DMS153 (cell line): ENCODE measurements around the gene RPL7L1.
"Not testable (repeated sequence)": the region's sequence is repeated elsewhere in the genome, so short reads cannot be mapped to it uniquely, and the experiment has no call there.

Experiments
- DNase-seq: peaks from one replicate; lab custom pipeline; 2025; lab: John Stamatoyannopoulos, UW

Gene RPL7L1

DNA sequence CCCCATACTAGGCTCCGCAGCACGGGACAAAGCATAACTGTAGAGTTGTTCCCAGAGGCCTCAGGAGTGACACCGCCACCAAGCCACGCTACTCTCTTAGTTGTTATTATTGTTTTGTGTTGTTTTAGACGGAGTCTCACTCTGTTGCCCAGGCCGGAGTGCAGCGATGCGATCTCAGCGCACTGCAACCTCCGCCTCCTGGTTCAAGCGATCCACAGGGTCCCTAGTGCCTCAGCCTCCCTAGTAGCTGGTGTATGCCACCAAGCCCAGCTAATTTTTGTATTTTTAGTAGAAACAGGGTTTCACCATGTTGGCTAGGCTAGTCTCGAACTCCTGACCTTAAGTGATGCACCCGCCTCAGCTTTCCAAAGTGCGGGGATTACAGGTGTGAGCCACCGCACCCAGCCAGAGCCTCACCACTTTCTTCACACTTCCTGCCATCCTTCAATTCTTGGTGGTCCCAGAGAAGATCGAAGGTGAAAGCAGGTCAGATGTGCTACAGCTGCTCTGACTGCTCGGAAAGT is 11.8 kb downstream of the RPL7L1 start:
- DNase-seq = no peak

DNA sequence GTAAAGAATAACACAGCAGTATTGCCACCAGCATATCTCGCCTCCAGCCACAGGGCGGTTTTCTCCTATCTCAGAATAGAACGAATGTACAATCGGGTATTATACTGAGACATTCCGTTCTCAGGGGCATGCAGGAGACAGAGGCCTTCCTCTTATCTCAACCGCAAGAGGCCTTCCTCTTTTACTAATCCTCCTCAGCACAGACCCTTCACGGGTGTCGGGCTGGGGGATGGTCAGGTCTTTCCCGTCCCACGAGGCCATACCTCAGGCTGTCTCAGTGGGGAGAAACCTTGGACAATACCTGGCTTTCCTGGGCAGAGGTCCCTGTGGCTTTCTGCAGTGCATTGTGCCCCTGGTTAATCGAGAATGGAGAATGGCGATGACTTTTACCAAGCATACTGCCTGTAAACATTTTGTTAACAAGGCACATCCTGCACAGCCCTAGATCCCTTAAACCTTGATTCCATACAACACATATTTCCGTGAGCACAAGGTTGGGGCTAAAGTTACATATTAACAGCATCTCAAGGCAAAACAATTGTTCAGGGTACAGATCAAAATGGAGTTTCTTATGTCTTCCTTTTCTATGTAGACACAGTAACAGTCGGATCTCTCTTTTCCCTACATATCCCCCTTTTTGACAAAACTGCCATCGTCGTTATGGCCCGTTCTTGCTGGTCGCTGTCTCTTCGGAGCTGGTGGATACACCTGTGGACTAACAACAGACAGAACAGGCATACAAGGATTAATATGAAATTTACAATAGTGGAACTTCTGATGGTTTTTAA is 14.8 kb downstream of the RPL7L1 start:
- not testable (repeated sequence) for DNase-seq

DNA sequence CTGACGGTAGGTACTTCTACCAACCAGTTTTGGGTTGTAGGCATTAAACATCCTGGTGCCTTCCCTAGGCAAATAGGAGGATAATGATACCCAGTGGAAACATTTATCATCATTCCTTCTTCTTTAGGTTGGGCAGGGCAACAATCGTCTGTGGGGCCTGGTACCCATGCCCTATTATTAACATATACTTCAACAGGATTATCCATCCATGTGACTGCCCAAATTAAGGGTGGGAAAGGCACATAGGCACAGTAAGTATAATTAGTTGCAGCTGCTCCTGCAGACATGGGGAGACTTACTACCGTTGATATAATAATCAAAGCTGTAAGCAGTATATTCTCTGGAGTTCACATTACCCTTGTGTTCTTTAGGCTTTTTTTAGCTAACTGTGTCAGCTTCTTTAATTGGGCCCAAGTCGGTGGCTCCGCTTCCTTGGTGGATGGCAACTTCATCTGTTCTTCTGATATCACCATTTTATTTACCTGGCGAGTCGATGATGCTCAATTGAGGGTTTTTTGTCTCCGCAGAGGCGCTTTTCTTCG is 16.8 kb downstream of the RPL7L1 start:
- DNase-seq = no peak

DNA sequence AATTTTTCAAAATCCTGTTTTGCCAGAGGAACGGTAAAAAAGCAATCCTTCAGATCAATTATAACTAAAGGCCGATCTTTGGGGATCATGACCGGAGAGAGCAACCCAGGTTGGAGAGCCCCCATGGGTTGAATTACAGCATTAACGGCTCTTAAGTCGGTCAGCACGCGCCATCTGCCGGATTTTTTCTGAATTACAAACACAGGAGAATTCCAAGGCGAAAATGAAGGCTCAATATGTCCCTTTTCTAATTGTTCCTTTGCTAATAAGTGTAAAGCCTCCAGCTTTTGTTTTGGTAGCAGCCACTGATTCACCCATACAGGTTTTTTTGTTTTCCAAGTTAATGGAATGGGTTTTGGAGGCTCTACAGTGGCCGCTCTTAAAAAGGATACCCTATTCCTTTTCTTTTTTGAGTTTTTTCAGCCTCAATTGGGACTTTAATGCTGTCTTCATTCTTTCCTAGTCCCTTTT is 19.5 kb downstream of the RPL7L1 start:
- DNase-seq = peak; percentile 51

DNA sequence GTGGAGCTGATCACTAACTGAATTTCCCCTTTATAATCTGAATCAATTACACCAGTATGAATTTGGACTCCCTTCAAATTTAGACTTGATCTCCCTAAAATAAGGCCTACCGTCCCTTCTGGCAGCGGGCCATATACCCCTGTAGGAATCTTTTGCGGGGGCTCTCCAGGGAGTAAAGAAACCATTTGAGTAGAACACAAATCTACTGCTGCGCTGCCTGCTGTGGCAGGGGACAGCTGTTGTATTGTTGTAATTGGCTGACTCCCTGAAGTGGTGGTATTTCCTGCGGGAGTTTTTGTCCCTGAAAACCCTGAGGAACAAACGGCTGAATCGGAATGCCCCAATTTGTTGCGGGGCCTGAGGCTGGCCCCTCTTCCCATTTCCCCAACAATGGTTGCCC is 20.5 kb downstream of the RPL7L1 start:
- no peak for DNase-seq

DNA sequence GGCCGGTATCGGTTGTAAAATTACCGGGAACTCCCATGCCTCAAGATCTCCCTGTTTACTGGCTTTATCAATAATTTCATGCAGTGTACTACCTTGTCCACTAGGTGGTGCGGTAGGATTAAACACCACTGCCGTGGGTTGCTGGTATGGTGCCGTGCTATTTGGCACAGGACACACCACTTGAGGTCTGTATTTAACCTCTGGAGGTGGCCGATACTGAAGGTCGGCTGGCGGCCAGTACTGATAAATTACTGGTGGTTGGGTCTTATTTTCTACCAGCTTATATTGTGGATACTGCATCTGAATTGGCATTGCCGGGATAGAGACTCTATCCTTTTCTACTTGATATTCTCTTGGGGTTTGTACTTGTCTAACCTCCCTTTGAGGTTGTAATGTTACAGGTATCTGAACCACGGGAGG is 22.1 kb downstream of the RPL7L1 start:
- peak; percentile 83 for DNase-seq

DNA sequence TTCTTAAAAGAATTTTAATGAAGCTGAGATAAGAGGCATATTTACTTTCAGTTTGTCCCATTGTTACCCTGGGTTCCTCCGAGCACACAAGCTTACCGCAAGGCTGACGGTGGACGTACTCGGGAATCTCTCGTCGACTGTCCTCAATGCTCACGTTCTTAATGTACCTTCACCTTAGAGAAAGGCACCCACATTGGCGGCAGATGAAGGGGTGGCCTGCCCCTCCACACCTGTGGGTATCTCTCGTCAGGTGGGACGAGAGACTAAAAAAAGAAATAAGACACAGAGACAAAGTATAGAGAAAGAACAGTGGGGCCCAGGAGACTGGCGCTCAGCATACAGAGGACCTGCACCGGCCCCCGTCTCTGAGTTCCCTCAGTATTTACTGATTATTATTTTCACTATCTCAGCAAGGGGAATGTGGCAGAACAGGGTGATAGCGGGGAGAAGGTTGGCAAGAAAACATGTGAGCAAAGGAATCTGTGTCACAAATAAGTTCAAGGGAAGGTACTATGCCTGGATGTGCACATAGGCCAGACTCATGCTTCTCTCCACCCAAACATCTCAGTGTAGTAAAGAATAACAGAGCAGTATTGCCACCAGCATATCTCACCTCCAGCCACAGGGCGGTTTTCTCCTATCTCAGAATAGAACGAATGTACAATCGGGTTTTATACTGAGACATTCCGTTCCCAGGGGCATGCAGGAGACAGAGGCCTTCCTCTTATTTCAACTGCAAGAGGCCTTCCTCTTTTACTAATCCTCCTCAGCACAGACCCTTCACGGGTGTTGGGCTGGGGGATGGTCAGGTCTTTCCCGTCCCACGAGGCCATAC is 23.2 kb downstream of the RPL7L1 start:
- DNase-seq = not testable (repeated sequence)

DNA sequence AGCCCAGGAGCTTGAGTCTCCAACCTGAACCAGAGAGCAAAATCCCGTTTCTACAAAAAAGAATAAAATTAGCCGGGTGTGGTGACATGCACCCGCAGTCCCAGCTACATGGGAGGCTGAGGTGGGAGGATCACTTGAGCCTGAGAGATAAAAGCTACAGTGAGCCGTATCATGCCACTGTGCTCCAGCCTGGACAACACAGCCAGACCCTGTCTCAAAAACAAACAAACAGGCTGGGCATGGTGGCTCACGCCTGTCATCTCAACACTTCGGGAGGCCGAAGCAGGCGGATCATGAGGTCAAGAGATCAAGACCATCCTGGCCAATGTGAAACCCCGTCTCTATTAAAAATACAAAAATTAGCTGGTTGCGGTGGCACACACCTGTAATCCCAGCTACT is 25.1 kb downstream of the RPL7L1 start:
- DNase-seq = no peak

DNA sequence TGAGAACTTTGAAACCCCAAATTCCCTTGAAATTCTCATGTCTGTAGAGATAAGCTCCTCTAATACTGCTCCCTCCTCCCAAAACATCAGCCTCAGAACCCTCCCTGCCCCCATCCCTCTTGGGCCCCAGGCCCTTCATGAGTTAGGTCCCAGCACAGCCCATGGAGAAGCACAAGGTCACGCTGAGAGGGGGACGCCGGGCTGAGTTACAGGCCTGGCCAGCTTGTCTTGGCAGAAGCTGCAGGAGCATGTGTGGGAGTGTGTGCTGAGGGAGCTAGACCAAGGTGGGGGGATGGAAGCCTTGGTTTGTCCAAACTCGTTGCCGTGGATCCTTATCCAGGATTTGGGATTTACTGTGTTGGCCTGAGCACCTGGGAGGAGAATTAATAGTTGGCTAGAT is 27.9 kb downstream of the RPL7L1 start:
- no peak for DNase-seq

DNA sequence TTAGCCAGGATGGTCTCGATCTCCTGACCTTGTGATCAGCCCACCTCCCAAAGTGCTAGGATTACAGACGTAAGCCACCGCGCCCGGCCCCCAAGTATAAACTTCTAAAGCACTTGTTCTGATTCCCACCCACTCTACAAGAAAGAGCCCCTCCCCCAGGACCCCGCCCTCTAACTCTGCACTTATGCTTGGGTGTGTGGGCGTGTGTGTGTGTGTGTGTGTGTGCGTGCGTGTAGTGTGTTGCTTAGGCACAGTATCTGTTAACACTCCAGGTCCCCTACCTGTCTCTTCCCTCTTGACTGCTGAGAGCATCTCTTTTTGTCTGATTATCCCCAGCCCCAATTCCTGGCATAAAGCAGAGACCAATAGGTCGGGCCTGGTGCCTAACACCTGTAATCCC is 30.4 kb downstream of the RPL7L1 start:
- no peak for DNase-seq

DNA sequence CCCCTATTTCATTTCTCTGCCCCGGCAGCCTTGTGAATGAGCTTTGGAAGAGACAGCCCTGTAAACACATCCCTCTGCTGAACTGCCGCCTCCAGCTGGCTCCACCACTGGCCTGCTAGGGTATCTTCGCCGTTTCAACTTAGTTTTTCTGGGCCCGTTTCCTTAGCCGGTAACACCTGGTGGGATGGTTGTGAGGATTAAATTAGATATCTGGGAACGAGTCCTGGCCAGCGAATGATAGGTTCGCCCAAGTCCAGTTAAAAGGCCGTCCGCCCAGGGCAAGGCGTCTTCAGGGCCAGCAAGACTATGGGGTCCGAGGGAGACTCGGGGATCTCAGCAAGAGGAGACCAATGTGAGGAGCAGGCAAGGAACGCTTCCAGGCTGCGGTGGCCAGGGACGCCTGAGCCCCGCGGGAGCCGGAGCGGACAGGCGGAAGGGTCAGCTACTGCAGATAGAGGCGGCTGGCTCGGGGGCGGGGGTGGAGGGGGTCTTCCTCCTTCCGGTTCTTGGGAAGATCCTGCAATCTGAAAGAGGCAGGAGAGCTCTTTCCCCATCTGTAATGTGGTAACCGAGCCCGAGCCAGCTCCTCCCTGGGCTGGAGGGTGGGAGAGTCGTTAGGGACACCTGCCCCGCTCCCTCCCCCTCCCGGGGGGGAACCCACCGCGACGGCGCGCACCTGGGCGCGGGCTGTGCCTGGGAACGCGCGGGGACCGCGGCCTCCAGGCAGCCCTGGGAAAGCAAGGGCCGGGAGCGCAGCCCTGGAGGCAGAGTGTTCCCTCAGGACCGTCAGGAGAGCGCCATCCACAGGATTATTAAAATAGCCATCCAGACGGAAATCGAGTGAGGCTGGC is 32.0 kb downstream of the RPL7L1 start:
- DNase-seq = peak; percentile 11

DNA sequence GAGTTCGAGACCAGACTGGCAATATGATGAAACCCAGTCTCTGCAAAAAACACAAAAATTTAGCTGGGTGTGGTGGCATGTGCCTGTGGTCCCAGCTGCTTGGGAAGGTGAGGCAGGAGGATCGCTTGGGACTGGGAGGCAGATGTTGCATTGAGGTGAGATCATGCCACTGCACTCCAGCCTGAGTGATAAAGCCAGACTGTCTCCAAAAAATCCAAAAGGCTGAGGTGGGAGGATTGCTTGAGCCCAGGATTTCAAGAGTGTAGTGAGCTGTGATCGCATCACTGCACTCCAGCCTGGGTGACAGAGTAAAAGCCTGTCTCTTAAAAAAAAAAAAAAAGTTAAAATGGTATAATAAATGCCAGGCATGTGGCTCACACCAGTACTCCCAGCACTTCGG is 35.1 kb downstream of the RPL7L1 start:
- DNase-seq = no peak

DNA sequence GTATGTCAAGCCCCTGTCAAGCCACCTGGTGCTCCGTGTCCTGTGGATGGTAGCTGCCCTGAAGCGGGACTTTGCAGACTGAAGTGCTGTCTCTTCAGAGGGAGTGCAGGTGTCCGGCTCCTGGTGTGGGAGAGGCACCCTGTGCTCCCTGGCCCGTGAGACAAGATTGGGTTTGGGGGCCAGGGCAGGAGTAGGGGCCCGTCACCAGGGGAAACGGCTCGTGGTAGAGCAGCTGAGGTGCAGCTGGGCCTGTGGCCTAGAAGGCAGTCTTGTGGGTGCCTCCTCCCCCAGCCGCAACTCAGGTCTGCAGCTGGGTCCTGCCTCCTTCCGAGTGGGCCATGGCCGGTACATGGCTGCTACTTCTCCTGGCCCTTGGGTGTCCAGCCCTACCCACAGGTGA is 36.3 kb downstream of the RPL7L1 start, which contains the start of gene PTCRA:
PTCRA (plus strand) TSS at position 322 of the 400 bp plus-strand sequence; CDS start at position 339, 17 bp downstream.
- no peak for DNase-seq

DNA sequence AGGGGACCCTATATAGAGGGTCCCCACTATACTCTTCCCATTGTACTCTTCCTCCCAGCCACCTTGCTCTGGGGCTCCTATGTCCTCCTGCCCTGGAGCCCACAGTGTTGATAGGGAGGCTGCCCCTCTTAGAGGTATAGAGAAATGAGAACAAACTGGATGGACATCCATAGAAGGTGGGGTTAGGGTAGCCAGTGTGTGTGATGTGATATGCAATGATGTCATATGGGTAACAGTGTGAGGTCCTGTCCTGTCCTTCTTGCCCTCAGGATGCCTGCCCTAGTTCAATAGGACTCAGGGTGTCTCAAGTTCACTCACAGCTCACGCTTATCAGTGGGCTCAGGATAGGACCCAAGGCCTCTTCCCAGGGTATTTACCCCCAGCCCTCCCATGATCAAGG is 36.9 kb downstream of the RPL7L1 start:
- DNase-seq = no peak

DNA sequence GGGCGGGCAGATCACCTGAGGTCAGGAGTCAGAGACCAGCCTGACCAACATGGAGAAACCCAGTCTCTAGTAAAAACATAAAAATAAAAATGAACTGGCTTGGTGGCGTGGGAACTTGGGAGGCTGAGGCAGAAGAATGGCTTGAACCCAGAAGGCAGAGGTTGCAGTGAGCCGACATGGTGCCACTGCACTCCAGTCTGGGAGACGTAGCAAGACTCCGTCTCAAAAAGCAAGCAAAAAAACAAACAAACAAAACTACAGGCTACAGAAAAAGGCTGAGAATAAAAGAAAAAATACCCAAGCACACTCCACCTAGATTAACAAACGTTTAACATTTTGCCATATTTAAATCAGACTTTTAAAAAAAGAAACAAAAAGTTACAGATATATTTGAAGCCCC is 42.4 kb downstream of the RPL7L1 start:
- no peak for DNase-seq

DNA sequence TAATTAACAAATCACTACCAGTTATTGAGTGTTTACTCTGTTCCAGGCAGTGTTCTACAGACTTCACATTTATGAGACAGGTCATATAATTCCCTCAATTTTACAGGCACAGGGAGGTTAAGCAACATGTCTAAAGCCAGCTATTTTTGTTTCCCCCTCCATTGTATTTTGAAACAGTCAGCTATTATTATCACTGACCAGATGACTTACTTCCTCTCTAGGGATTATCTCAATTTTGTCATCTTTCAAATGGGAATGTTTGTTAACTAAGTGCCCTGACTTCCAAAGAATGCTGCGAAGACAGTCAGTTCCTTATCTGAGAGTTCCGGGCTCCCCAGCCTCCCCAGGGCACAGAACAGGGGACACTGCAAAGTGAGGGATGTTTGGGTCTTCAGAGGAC is 44.2 kb downstream of the RPL7L1 start:
- DNase-seq = no peak

DNA sequence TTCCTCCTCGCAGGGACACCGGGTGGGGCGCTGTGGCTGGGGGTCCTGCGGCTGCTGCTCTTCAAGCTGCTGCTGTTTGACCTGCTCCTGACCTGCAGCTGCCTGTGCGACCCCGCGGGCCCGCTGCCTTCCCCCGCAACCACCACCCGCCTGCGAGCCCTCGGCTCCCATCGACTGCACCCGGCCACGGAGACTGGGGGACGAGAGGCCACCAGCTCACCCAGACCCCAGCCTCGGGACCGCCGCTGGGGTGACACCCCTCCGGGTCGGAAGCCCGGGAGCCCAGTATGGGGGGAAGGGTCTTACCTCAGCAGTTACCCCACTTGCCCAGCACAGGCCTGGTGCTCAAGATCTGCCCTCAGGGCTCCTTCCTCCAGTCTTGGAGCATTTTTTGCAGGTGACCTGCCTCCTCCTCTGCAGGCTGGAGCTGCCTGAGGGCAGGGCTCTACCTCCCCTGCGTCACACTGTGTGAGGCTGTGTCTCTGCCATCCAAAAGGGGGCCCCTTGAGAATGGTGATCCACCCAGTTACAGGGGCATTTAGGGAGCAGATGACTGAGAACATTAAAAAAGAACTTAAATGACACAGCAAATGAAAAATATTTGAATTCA is 45.9 kb downstream of the RPL7L1 start:
- no peak for DNase-seq

DNA sequence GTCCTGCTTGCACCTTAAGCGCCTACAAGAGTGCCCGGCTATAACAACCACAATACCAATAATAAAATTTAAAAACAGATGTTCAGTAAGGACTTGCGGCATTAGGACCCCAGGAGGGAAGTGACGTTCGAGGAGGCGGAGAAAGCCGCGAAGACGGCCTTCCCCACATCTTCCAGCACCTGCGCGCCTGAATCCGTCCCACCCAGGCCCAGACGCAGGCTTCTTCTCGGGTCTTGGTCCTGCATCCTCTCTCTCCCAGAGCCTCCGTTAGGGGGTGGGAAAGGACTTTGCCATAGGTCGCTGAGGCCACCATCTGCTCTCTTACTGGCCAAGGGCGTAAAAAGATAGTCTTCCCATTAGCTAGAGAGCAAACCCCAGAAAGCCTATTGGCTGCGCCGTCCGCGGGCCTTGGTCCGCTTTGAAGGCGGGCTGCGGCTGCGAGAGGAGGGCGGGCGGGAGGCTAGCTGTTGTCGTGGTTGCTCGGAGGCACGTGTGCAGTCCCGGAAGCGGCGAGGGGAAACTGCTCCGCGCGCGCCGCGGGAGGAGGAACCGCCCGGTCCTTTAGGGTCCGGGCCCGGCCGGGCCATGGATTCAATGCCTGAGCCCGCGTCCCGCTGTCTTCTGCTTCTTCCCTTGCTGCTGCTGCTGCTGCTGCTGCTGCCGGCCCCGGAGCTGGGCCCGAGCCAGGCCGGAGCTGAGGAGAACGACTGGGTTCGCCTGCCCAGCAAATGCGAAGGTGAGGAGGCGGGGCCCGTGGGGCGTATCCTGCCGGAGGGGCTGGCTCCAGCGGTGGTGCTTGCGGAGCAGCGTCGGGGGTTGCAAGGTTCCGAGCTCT is 49.8 kb downstream of the RPL7L1 start, which contains the start of gene CNPY3:
CNPY3 (plus strand) TSS at position 495 of the 835 bp plus-strand sequence; CDS start at position 586, 91 bp downstream.
- DNase-seq = peak; percentile 98

DNA sequence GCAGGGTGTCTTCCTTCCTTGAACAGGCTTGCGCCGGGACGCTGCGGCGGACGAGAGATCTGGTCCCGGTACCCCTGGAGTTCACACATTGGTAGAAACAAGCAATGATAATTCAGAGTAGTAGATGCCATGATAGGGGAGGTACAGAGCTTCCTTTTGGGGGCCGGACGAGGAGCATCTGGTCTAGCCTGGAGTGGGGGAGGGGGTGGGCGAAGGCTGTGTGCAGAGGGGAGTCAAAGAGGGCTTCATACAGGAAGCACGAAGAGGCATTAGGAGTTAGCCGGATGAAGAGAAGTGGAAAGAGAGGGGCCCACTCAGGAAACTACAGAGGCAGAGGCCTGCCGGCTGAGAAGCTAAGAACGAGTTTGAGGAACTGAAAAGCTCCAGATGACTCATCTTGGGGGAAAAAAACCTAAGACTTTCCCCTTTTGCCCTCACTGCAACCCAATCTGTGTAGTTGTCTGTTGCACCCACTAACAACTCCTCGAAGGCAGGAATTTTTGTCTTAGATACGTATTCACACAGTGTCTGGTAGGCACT is 50.5 kb downstream of the RPL7L1 start:
- peak; percentile 33 for DNase-seq

DNA sequence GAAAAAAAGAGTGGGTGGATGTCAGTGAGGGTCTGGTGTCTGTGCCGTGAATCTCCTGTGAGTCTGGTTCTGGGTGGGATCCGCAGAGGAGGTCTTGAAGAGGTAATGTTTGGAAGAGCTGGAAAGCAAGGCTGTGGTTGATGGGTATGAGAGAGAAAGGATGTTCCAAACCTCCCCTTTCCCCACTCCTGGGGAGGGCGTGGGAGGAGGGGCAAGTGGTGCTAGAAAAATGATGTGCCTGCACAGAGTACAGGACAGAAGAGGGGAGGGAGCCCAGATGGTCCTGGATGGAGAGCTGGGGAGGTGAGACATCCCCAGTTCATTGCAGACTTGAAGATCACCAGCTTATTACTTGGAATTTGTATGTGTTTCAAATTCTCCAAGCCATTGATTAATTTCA is 53.0 kb downstream of the RPL7L1 start:
- DNase-seq = no peak
